ENCODE data around the gene ARID1B.
A peak's percentile ranks its signal among the peaks of the same experiment; 100 is the strongest.

ARID1B gene

DNA sequence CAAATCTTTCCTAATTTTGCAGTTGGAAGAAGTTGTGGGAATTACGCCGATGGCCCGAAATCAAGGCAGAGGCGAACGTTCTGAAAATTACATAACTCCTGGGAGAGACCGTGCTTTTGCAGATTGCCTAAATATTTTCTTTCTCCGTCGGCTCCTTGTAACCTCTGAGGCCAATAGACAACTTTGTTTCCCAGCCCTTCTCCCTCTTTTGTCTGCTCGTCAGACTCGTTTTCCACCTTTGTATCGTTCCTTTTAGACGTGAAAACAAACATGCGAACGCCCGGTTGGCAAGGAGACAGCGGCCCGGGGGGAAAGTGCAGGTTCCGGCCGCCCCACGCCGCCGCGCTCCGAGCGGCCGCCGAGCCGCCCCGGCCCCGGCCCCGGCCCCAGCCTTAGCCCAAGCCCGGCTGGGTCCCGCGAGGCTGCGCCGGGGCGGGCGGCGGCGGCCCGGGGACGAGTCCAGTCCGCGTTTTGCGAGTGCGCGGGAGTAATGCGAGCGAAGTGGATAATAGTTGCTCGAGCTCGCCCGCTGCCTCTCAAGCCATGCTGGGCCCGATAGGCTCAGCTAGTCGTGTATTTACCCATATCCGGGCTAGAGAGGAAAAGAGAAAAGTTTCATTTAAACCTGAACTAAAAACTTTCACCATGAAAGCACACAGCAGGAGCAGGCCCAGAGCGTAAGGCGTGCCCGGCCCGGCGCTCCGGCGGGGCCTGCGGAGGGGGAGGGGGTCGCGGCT lies at the start of gene ARID1B:
Gene ARID1B (plus strand): TSS at position 539 of the 737 bp plus-strand sequence. CDS start 303 bp downstream, outside the sequence.
- TF ChIP-seq, protein P1, sequence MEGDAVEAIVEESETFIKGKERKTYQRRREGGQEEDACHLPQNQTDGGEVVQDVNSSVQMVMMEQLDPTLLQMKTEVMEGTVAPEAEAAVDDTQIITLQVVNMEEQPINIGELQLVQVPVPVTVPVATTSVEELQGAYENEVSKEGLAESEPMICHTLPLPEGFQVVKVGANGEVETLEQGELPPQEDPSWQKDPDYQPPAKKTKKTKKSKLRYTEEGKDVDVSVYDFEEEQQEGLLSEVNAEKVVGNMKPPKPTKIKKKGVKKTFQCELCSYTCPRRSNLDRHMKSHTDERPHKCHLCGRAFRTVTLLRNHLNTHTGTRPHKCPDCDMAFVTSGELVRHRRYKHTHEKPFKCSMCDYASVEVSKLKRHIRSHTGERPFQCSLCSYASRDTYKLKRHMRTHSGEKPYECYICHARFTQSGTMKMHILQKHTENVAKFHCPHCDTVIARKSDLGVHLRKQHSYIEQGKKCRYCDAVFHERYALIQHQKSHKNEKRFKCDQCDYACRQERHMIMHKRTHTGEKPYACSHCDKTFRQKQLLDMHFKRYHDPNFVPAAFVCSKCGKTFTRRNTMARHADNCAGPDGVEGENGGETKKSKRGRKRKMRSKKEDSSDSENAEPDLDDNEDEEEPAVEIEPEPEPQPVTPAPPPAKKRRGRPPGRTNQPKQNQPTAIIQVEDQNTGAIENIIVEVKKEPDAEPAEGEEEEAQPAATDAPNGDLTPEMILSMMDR (IDR thresholded peaks at IDR 0.05; ENCODE audit: borderline replicate concordance, control extremely low read depth, extremely low read depth, insufficient read depth, missing control alignments) = no peak
- peak; percentile 79 for DNase-seq (ENCODE audit: low spot score)
- in situ Hi-C loops (cut with MboI; ENCODE audit: low sequenced_read_pairs, unreplicated experiment) = no loop called here

DNA sequence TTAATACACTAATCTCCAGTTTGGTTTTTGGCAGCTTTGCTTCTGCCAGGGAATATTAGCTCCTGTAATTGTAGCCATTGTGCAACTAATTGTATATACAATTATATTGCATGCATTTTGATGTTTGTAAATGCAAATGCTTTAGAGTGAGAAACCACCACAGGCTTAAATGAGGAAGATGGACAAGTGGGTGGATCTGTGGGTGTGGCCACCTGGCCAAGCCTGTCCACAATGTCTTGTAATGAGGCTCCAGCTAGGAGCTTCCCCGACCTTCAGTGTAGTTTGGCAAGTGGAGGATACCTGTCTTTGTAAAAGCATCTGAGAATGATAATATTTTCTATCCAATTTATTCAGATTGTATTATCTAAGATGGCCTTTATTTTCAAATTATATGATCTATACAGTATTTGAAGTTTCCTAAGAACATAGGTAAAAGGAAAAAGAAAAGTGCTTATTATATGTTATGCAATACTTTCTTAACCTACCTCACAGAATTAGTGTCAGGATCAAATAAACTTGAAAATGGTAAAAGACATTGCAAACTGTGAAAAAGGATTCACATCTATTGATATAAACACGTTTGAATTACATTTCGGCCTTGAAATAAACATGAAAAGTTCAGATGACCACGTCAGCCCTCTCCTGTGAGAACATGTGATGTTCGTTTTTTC lies 49.3 kb upstream of the ARID1B start:
- TF ChIP-seq, protein P1 (IDR thresholded peaks at IDR 0.05; ENCODE audit: borderline replicate concordance, control extremely low read depth, extremely low read depth, insufficient read depth, missing control alignments) = no peak
- DNase-seq (ENCODE audit: low spot score) = no peak
- in situ Hi-C loops (cut with MboI; ENCODE audit: low sequenced_read_pairs, unreplicated experiment) = no loop called here

DNA sequence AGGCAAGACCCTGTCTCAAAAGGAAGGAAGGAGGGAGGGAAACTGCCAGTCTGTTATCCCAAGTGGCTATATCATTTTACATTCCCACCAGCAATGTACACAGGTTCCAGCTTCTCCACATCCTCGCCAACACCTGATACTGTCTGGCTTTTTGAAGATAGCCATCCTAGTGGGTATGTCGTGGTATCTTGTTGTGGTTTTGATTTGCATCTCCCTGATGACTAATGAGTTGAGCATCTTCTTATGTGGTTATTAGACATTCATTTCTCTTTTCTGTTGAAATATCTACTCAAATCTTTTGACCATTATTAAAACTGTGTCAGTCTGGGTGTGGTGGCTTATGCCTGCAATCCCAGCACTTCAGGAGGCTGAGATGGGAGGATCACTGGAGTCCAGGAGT lies 47.9 kb upstream of the ARID1B start:
- in situ Hi-C loops (cut with MboI; ENCODE audit: low sequenced_read_pairs, unreplicated experiment) = no loop called here
- TF ChIP-seq, protein P1 (IDR thresholded peaks at IDR 0.05; ENCODE audit: borderline replicate concordance, control extremely low read depth, extremely low read depth, insufficient read depth, missing control alignments) = no peak
- no peak for DNase-seq (ENCODE audit: low spot score)

DNA sequence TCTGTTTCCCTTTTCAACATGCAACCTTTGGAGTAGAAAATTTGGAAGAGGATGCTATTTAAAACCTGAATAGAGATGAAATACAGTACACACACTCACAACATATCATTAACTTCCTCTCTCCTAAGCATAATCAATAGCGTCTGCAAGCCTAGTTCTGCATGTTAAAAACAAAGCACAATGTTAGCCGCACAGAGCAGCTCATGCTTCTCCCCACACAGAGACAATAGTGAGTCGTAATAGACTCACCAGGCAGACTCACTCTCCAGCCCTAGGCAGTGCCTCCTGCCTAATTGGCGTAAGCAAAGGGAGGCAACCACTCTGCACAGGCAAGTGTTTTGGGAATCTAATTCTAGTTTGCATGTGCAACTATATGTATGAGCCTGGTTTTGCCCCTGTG lies 45.8 kb upstream of the ARID1B start:
- in situ Hi-C loops (cut with MboI; ENCODE audit: low sequenced_read_pairs, unreplicated experiment) = no loop called here
- no peak for DNase-seq (ENCODE audit: low spot score)

GRCh38 chr6:156735751-156736150 lies 41.4 kb upstream of the ARID1B start:
- DNase-seq (ENCODE audit: low spot score) = no peak
- in situ Hi-C loops (cut with MboI; ENCODE audit: low sequenced_read_pairs, unreplicated experiment) = no loop called here

More for the DNA sequence above, 45.8 kb upstream of the ARID1B start:
- TF ChIP-seq, protein P1 (IDR thresholded peaks at IDR 0.05; ENCODE audit: borderline replicate concordance, control extremely low read depth, extremely low read depth, insufficient read depth, missing control alignments) = no peak

GRCh38 chr6:156740604-156741003 lies 36.6 kb upstream of the ARID1B start:
- DNase-seq (ENCODE audit: low spot score) = no peak
- TF ChIP-seq, protein P1 (IDR thresholded peaks at IDR 0.05; ENCODE audit: borderline replicate concordance, control extremely low read depth, extremely low read depth, insufficient read depth, missing control alignments) = no peak
- in situ Hi-C loops (cut with MboI; ENCODE audit: low sequenced_read_pairs, unreplicated experiment) = no loop called here

More at GRCh38 chr6:156735751-156736150, 41.4 kb upstream of the ARID1B start:
- TF ChIP-seq, protein P1 (IDR thresholded peaks at IDR 0.05; ENCODE audit: borderline replicate concordance, control extremely low read depth, extremely low read depth, insufficient read depth, missing control alignments) = no peak
